Ishikawa (cell line): Measurements from ENCODE around the gene LMAN2.

Experiments used
- CEBPB ChIP-seq: IDR thresholded peaks from 2 replicates; pipeline ENCODE4 v1.6.1; 2012
- EP300 ChIP-seq: IDR thresholded peaks from 2 replicates; pipeline ENCODE4 v1.6.1; 2012; ENCODE audit warnings: borderline replicate concordance
- FOXM1 ChIP-seq: IDR thresholded peaks from 2 replicates; pipeline ENCODE4 v1.6.1; 2012; ENCODE audit warnings: low read depth, borderline replicate concordance
- MAX ChIP-seq: IDR thresholded peaks from 2 replicates; pipeline ENCODE4 v1.6.1; 2012
- TAF1 ChIP-seq: IDR thresholded peaks from 2 replicates; pipeline ENCODE4 v1.6.1; 2012; ENCODE audit warnings: low read depth, mild to moderate bottlenecking

DNA sequence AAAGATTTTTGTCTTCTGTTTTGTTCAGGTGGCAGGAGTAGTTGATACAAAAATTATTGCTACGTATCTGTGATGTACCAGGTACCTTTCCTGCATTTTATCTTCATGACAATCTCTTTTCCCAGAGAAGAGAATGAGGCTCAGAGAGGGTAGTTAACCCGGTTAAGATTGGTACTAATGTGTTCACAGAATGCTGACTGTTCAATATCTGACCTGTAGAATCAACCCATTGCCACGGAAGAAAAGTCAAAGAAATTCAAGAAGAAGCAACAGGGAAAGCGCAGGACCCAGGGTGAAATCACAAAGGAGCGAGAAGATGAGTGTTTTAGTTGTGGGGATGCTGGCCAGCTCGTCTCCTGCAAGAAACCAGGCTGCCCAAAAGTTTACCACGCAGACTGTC, 59.7 kb downstream of the LMAN2 start:
- TF ChIP-seq FOXM1 (no peak), TAF1 (no peak), MAX (no peak), EP300 (no peak), CEBPB (no peak)
